Fibroblast of skin of left biceps (primary cell): ENCODE measurements around the gene ATN1.
A peak's percentile ranks its signal among the peaks of the same experiment; 100 is the strongest.
"Not testable (repeated sequence)": the region's sequence is repeated elsewhere in the genome, so short reads cannot be mapped to it uniquely, and the experiment has no call there.

Source experiments
- DNase-seq, 2 experiments: peaks; one replicate each; pipeline ENCODE4 v3.0.0-alpha.2; 2013; ENCODE audit warnings: low read depth in 2 of 2

Gene ATN1, protein sequence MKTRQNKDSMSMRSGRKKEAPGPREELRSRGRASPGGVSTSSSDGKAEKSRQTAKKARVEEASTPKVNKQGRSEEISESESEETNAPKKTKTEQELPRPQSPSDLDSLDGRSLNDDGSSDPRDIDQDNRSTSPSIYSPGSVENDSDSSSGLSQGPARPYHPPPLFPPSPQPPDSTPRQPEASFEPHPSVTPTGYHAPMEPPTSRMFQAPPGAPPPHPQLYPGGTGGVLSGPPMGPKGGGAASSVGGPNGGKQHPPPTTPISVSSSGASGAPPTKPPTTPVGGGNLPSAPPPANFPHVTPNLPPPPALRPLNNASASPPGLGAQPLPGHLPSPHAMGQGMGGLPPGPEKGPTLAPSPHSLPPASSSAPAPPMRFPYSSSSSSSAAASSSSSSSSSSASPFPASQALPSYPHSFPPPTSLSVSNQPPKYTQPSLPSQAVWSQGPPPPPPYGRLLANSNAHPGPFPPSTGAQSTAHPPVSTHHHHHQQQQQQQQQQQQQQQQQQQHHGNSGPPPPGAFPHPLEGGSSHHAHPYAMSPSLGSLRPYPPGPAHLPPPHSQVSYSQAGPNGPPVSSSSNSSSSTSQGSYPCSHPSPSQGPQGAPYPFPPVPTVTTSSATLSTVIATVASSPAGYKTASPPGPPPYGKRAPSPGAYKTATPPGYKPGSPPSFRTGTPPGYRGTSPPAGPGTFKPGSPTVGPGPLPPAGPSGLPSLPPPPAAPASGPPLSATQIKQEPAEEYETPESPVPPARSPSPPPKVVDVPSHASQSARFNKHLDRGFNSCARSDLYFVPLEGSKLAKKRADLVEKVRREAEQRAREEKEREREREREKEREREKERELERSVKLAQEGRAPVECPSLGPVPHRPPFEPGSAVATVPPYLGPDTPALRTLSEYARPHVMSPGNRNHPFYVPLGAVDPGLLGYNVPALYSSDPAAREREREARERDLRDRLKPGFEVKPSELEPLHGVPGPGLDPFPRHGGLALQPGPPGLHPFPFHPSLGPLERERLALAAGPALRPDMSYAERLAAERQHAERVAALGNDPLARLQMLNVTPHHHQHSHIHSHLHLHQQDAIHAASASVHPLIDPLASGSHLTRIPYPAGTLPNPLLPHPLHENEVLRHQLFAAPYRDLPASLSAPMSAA (N-terminal part only)

DNA sequence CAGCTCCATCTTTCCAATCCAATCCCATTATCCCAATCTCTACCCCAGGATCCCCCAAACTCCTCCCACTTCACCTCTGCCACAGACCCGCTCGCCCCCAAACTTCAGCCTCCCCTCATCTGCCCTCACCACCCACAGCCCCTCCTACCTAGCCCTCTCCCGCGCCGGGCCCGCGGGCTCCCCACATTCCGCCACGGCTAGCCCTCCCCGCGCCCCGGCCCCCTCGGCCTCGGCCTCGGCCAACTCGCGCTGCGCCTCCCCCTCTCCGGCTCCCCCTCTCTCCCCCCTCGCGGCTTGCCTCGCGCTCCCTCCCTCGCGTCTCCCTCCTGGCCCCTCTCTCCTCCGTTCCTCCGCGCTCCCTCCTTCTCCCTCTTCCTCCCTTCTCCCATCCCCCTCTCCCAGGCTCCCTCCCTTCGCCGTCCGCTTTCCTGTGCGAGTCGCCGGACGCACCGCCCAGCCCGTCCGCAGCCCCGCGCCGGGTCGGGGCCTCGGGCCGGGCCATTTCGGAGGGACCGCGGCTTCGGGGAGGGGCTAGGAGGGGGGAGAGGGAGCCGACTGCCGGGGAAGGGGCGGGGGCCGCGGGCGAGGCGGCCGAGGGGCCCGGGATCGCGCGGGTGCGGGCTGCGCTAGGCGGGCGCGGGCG, at the start of gene ATN1:
TSS of gene ATN1 (plus strand) at position 581 of the 643 bp plus-strand sequence. CDS start 6,043 bp downstream, outside the sequence.
- DNase-seq = peak; percentile 57 to 60

GRCh38 chr12:6879824-6880223, 47.9 kb upstream of the ATN1 start:
- not testable (repeated sequence) for DNase-seq

- DNase-seq = no peak
These were observed 44.5 kb upstream of the ATN1 start for GRCh38 chr12:6883252-6883651.

- no peak for DNase-seq
These were observed 44.1 kb upstream of the ATN1 start for GRCh38 chr12:6883683-6884082.

DNA sequence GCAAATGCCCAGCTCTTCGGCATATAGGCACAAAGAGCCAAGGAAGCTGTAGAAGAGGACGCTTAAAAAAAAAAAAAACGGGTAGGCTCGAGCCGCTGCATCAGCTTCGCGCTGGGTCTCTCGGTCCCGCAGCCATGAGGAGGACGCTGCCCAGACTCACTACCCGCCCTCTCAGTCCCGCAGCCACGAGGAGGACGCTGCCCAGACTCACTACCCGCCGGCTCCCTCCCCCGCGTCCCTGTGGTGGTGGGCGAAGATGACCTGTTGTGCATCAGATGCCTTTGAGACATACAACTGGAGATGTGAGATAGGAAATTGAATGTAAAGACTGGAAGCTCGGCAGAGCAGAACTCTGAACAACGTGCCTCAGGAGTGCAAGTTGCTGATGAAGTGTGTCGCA, 43.2 kb upstream of the ATN1 start:
- DNase-seq = no peak

GRCh38 chr12:6886206-6886999, 41.4 kb upstream of the ATN1 start:
- not testable (repeated sequence) for DNase-seq

DNA sequence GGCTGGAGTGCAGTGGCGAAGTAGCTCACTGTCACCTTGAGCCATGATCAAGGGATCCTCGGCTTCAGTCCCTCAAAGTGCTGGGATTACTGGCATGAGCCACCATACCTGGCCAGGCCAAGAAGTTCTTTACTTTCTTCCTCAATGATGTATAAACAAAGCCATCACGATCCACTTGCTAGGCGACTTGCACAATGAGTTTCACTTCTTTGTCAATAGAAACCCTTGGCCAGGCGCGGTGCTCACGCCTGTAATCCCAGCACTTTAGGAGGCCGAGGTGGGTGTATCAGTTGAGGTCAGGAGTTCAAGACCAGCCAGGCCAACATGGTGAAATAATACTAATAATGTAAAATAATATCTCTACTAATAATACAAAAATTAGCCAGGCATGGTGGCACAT, 40.3 kb upstream of the ATN1 start:
- no peak for DNase-seq

GRCh38 chr12:6888360-6888759, 39.4 kb upstream of the ATN1 start:
- DNase-seq = no peak

GRCh38 chr12:6888794-6889193, 39.0 kb upstream of the ATN1 start:
- DNase-seq = not testable (repeated sequence)

DNA sequence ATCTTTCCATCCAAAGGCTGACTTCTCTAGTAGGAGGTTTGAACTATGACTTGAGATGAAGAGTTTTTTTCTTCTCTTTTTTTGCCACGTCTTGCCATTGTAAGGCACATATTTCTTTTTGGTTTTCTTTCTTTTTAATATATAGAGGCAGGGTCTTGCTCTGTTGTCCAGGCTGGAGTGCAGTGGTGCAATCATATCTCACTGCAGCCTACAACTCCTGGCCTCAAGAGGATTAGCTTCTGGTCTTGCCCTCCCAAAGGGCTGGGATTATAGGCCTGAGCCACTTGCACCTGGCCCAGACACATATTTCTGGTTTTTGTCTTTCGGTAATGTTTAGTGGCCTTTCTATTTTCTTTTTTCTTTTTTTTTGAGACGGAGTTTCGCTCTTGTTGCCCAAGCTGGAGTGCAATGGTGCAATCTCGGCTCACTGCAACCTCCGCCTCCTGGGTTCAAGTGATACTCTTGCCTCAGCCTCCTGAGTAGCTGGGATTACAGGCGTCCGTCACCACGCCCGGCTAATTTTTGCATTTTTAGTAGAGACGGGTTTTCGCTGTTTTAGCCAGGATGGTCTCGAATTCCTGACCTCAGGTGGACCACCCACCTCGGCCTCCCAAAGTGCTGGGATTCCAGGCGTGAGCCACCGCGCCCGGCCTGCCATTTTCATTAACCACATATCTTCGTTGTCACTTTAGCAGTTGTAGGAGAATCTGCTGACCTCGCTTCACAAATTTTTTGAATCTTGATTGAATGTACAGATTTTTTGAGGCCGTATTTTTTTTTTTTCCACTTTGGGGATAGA, 37.8 kb upstream of the ATN1 start:
- not testable (repeated sequence) for DNase-seq

DNA sequence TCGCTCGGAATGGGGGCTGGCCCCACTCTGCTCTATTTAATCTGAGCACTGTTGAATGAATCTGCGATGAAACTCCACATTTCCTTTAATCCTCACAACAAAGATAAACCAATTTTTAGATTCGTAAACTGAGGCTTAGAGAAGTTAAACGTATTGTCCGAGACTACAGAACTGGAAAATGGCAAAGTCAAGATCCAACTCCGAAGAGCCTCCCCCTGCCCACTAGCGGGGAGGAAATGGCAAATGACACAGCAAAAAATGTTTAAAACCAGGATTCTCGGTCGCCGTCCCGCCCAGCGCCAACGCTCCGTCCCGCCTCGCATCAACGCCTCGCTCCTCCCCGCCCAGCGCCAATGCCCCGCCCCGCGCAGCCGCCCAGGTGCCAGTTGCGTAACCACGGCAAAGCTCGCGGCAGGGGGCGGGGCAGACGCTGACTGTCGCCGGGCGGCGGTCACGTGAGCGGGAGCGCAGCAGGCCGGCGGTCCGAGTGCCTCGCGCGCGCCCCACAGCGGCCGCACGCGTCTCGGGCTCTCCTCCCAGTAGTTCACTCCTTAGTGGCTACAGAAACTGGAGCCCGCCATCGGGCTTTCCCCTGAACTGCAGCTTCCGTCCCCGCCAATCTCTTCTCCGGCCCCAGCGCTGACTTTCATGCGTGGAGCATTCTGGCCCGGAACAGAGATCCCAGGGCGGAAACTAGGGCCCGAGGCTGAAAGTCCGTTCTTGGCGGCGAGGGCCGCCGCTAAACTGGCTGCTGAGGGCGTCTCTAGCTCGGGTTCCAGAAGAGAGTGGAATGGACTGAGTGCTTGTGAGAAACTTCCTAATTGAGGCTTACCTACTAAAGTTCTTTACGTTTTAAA, 36.7 kb upstream of the ATN1 start:
- peak; percentile 92 to 93 for DNase-seq

GRCh38 chr12:6891646-6892001, 36.1 kb upstream of the ATN1 start:
- no peak for DNase-seq

DNA sequence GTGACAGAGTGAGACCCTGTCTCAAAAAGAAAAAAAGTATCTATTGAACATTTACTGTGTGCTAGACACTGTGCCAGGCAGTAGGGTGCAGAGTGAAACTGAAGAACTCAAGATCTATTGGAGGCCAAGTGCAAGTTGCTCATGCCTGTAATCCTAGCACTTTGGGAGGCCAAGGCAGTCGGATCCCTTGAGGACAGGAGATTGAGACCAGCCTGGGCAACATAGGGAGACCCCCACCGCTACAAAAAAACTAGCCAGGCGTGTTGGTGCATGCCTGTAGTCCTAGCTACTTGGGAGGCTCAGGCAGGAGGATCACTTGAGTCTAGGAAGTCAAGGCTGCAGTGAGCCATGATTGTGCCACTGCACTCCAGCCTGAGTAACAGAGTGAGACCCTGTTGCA, 35.1 kb upstream of the ATN1 start:
- not testable (repeated sequence) for DNase-seq

- no peak for DNase-seq
These were observed 33.4 kb upstream of the ATN1 start for GRCh38 chr12:6894321-6894720.

- no peak for DNase-seq
These were observed 30.8 kb upstream of the ATN1 start for GRCh38 chr12:6896846-6897435.

- DNase-seq = no peak
These were observed 28.3 kb upstream of the ATN1 start for GRCh38 chr12:6899427-6899826.

GRCh38 chr12:6899837-6900519, 27.8 kb upstream of the ATN1 start:
- DNase-seq = no peak

GRCh38 chr12:6902448-6902847, 25.3 kb upstream of the ATN1 start:
- DNase-seq = no peak
